HEK293 (cell line): ENCODE measurements around the gene CASP14.

Source experiments
- YY1 ChIP-seq: fragments of 450-650 bp; formaldehyde crosslinking; IDR thresholded peaks from 2 replicates; pipeline ENCODE4 v1.5.1; 2018; ENCODE audit warnings: missing biosample characterization, missing genetic modification characterization
- ZBTB7A ChIP-seq: fragments of 450-650 bp; formaldehyde crosslinking; IDR thresholded peaks from 2 replicates; pipeline ENCODE4 v1.5.1; 2016; ENCODE audit warnings: low read depth, missing biosample characterization, missing genetic modification characterization

- no peak for TF ChIP-seq YY1
- TF ChIP-seq ZBTB7A: no peak
Observed at GRCh38 chr19:15081911-15082310, 32.6 kb downstream of the CASP14 start, which contains the start of gene OR1I1.
